ENCODE results near the gene ANTXR1.

The ANTXR1 gene

DNA sequence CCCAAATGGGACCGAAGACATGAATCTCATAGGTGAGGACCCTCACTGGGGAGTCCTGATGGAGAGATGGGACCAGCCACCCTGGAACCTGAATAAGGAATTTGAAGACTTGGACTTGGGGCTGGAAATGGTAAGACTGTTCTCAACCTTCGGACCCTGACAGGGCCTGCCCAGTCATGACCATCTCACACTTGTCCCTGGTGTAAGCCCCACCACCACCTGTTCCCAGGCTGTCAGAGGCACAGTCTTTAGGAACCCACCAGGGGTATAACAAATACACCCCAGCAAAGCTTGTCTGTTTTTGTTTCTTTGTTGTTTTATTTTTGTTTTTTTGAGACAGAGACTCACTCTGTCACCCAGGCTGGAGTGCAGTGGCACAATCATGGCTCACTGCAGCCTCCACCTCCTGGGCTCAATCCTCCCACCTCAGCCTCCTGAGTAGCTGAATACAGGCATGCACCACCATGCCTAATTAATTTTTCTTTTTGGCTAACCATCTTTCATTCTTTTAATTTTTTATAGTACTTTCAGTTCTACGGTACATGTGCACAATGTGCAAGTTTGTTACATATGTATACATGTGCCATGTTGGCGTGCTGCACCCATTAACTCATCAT lies 267.9 kb downstream of the ANTXR1 start:
- no peak overlapping the region for H3K4me3 ChIP-seq (ENCODE audit: low read length)
- TF ChIP-seq ZNF274 (IDR thresholded peaks at IDR 0.05; ENCODE audit: low read depth, low read length), result no peak

DNA sequence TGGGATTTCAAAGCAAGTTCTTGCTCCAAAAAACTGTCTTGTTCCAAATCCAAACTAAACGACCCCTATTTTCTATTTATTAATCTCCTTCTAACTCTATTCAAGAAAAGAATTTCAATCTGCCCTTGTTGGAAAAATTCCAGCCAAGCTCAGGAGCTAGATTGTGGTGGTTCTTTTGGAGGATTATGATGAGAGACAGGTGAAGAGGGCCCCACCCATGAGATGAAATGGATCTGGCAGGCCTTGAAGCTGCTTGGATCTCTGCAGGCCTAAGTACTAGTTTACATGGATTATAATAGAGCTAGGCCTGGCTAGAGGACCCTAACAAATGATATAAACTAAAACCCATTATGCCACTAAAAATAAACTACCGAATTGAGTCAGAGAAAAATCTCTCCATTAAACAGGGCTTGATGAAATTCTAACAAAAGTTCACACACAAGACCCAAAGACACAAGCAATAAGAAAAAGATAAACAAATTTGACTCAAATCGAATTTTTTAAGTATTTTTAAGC lies 272.5 kb downstream of the ANTXR1 start:
- H3K4me3 ChIP-seq (ENCODE audit: low read length), result no peak overlapping the region
- TF ChIP-seq ZNF274 (IDR thresholded peaks at IDR 0.05; ENCODE audit: low read depth, low read length), result no peak

DNA sequence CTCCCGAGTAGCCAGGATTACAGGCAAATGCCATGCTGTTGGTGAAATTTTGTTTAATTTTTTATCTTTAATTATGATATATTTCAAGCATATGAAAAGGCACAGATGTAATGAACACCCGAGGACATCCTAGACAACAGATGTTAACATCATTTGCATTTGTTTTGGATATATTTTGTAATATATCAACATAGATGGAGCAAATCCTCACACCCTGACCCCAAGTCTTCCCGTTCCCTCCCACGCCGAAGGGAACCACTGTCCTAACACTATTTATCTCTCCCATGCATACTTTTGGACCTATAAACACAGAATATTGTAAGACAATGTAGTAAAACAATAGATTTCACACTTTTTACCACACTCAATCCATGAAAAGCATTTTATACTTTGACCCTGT lies 274.6 kb downstream of the ANTXR1 start:
- H3K4me3 ChIP-seq (ENCODE audit: low read length), result no peak overlapping the region
- no peak for TF ChIP-seq ZNF274 (IDR thresholded peaks at IDR 0.05; ENCODE audit: low read depth, low read length)

DNA sequence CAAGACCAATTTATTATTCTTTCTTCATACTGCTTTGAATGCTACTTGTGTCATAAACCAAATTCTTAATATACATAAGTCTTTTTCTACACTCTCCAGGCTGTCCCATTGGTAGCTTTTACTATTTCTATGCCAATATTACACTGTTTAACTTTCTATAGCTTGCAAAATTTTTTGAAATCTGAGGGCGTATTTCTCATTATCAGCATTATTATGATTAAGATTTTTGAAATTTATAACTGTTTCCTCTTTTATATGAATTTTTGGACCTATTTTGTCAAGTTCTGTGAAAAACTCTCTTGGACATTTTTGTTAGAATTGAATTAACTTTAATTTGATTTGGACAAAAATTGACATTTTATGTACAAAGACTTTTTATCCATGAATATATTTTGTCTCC lies 275.4 kb downstream of the ANTXR1 start:
- TF ChIP-seq ZNF274 (IDR thresholded peaks at IDR 0.05; ENCODE audit: low read depth, low read length), result no peak

DNA sequence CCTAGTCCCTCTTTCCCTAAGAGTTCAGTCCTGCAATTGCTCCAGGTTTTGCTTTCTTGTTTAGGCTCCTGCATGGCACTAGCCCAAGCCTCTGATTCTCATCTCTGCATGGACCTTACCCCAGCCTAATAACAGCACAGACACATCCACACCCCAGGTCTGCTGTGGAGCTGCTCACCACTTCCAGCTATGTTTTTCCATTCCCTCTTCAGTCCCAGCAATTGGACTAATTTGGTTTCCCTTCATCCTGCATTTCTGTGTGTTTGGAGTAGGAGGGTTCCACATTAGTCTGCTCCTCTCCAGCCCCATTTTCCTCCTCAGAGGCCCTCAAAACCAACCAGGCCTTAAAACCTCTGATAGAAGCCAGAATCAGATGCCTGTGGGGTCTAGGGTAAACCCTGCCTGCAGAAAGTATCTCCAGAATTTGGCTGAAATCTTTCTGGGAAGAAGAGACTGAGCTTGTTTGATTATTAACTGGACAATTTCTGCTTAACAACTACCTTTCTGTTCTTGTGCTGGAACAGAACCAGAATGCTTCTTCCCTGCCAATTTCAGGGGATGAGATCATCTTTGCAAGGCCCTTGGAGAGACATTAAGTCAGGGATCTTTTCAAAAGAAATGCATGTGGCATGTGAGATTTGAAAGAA lies 278.1 kb downstream of the ANTXR1 start:
- H3K4me3 ChIP-seq (ENCODE audit: low read length), result no peak overlapping the region
- TF ChIP-seq ZNF274 (IDR thresholded peaks at IDR 0.05; ENCODE audit: low read depth, low read length), result no peak

More for the DNA sequence above, 275.4 kb downstream of the ANTXR1 start:
- H3K4me3 ChIP-seq (ENCODE audit: low read length), result no peak overlapping the region

DNA sequence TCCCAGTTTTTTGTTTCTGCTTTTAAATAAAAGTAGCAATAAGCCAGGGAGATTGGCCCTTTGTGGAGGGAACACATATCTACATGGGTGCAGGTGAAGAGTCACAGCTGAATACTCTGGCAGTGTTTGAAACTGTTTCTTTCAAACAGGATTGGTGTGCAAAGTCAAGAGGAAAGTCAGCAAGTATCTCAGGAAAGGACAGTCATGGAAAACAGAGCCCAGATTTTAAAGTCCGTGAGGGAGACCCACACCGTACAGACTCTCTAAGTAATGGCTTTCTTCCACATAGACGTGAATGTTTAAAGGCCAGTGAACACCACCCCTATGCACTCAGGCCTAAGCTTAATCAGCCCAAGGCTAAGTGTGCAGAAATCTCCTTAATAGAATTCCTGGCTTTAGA lies 278.7 kb downstream of the ANTXR1 start:
- H3K4me3 ChIP-seq (ENCODE audit: low read length), result no peak overlapping the region
- TF ChIP-seq ZNF274 (IDR thresholded peaks at IDR 0.05; ENCODE audit: low read depth, low read length), result no peak

DNA sequence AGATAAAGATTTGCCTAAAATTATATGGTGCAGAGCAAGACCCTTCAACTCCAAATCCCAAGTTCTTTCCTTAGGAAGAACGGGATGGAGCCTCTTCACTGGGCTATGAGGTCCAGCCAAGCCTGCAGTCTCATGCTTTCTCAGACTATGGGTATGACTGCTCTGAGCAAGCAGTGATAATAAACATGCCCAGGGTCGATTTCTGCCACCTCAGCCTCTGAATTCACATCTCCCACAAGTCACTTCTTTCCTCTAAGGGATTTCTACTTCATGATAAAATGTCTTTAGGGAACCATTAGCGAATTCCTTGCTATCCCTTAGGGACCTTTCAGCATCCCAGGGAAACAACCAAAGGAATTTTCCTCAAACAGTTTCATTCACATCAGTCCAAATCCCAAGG lies 279.3 kb downstream of the ANTXR1 start:
- no peak for TF ChIP-seq ZNF274 (IDR thresholded peaks at IDR 0.05; ENCODE audit: low read depth, low read length)
- no peak overlapping the region for H3K4me3 ChIP-seq (ENCODE audit: low read length)

DNA sequence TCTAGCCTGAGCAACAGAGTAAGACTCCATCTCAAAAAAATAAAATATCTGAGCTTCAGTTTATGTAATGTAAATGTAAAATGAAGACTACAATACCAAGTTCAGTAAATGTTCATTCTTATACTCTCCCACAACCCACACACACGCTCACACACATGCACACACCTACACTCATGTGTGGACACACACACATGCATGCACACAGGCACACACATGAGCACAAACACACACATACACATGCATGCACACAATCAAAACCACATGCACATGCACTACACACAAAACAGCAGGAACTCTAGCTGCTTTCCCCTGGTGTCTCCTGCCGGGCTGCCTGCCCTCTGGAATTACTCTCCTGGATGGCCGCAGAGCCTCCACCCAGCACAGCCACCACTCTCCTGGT lies 283.4 kb downstream of the ANTXR1 start:
- no peak overlapping the region for H3K4me3 ChIP-seq (ENCODE audit: low read length)
- TF ChIP-seq ZNF274 (IDR thresholded peaks at IDR 0.05; ENCODE audit: low read depth, low read length), result no peak

DNA sequence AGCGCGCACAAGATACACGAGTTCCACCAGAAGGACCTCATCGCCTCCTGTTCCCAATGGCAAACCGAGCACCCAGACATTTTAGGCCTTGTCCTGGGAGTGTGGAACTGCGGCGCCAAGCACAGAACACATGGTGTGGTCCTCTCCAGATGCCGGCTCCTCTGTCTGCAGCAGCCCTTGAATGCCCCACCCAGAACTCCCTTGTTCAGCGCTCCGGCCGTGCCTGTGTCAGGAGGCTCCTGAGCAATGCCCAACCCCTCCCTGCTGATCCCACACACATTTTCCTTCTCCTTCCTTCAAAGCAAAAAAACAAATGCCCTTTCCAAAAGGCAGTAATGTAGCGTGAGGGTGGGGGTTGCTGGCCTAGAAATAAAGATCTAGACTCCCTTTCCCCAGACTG lies 284.2 kb downstream of the ANTXR1 start:
- no peak for TF ChIP-seq ZNF274 (IDR thresholded peaks at IDR 0.05; ENCODE audit: low read depth, low read length)
- H3K4me3 ChIP-seq (ENCODE audit: low read length), result no peak overlapping the region

DNA sequence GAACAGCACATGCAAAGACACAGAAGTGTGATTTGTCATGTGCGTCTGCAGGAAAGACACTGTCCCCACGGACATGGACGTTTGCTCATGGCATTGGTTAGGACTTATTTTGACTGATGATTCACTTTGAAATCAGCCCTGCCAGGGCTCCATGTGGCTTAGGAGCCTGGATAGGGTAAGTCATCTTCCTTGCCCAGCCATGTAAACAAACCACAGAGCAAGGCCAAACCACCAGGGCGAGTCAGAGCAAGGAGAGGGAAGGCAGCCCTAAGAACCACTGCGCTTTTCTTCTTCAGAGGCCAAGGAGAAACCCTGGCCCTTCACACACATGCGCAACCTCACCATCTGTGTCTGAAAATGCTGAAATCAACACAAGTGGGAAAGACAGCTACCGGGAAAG lies 285.3 kb downstream of the ANTXR1 start:
- no peak for TF ChIP-seq ZNF274 (IDR thresholded peaks at IDR 0.05; ENCODE audit: low read depth, low read length)
- no peak overlapping the region for H3K4me3 ChIP-seq (ENCODE audit: low read length)

DNA sequence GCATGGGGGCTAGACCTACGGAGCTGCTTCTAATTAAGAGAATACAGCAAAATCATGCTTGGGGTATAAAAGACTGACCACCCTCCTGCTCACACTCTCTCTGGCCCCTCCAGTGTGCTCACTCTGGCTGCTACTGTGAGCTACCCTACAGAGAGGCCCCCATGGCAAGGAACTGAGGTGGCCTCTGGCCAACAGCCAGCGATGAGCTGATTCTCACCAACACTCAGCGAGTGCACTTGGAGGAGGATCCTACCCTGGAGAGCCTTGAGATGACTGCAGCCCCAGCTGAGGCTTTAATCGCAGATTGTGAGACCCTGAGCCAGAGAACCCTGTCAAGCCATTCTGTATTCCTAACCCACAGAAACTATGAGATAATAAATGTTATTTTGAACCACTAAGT lies 285.9 kb downstream of the ANTXR1 start:
- no peak for TF ChIP-seq ZNF274 (IDR thresholded peaks at IDR 0.05; ENCODE audit: low read depth, low read length)

More for the DNA sequence above, 285.9 kb downstream of the ANTXR1 start:
- no peak overlapping the region for H3K4me3 ChIP-seq (ENCODE audit: low read length)
